ENCODE results near the gene SLC43A2. TPM values are rescaled to one million over a fixed set of nuclear protein-coding genes. Genes with fewer than 3 reads are reported as not detected.

SLC43A2 gene
- total and polyA plus RNA-seq, 2 donors (not counting 1 experiment from before 2014, with no cell fraction given), result 8.4 to 13.7 TPM

DNA sequence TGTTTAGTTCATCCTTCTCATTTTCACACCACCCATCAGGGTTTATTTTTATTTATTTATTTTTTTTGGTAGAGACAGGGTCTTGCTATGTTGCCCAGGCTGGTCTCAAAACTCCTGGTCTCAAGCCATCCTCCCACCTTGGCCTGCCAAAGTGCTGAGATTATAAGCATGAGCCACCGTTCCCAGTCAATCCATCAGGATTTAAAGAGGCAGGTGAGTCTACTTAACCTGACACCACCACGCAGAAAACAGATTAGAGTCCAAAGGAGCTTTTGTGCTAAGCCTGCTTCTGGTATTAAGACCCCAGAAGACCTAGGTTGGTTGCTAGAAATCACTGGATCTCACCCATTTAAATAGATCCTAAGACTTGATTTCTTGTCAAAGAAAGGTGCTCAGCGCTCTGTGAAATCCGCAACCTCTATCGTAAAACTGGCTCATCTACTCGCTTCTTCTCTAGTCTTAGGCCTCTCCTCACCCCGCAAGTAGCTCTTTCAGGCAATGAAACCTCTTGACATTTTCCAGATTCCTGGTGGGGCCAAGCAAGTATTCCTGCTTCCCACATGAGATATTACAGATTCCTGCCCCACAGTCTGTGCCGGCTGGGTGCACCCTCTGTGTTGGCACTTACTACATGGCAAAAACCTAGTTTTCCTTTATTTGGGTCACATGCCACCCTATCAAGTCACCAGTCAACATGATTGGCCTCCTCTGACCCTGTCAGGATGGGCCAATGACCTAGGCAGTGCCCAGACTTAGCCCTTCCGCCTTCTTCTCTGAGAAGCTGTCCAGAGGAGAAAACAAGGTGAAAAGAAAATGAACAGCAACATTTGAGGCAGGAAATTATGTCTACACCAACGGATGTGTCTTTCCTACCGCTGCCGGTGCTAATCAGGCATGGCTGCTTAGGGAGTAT lies 75.0 kb downstream of the SLC43A2 start:
- Histone ChIP-seq H3K4me2 (ENCODE audit: extremely low read depth, insufficient read depth, low read length) (no peak overlapping the region), H3K9me3 (ENCODE audit: control insufficient read depth, insufficient read depth, low read depth, low read length) (no peaks in the 10 kb centered on the region), H3K4me3 (replicated peaks in 1 of 4; ENCODE audit: control extremely low read depth in 1 of 4, insufficient read depth in 1 of 4, low read depth in 3 of 4, low read length in 4 of 4) (no peak overlapping the region), H3K27me3 (ENCODE audit: control insufficient read depth, insufficient read depth, low read length) (no peaks in the 10 kb centered on the region), H3K36me3 (ENCODE audit: control insufficient read depth, insufficient read depth, low read length) (peaks cover 12% of the 10 kb centered on the region), H3K4me1 (ENCODE audit: control insufficient read depth, extremely low read depth, insufficient read depth, low read length) (no peaks in the 10 kb centered on the region), H3K9ac (ENCODE audit: insufficient read depth, low read length) (no peak overlapping the region), H3K79me2 (ENCODE audit: control insufficient read depth, insufficient read depth, low read length) (peaks cover 10% of the 10 kb centered on the region), H4K20me1 (ENCODE audit: control insufficient read depth, extremely low read depth, insufficient read depth, low read length) (no peaks in the 10 kb centered on the region), H3K27ac (ENCODE audit: insufficient read depth, low read length) (no peak overlapping the region), H2AFZ (ENCODE audit: low read length) (no peak overlapping the region)
- TF ChIP-seq, protein P1, sequence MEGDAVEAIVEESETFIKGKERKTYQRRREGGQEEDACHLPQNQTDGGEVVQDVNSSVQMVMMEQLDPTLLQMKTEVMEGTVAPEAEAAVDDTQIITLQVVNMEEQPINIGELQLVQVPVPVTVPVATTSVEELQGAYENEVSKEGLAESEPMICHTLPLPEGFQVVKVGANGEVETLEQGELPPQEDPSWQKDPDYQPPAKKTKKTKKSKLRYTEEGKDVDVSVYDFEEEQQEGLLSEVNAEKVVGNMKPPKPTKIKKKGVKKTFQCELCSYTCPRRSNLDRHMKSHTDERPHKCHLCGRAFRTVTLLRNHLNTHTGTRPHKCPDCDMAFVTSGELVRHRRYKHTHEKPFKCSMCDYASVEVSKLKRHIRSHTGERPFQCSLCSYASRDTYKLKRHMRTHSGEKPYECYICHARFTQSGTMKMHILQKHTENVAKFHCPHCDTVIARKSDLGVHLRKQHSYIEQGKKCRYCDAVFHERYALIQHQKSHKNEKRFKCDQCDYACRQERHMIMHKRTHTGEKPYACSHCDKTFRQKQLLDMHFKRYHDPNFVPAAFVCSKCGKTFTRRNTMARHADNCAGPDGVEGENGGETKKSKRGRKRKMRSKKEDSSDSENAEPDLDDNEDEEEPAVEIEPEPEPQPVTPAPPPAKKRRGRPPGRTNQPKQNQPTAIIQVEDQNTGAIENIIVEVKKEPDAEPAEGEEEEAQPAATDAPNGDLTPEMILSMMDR (conservative IDR thresholded peaks at IDR 0.05 in 1 of 2, IDR thresholded peaks at IDR 0.05 in 1 of 2; ENCODE audit: low read depth in 1 of 2, low read length in 2 of 2), result no peak
- TF ChIP-seq EZH2 (IDR thresholded peaks at IDR 0.05; ENCODE audit: low read length, missing control alignments), result no peak
- no peak for DNase-seq (ENCODE audit: low read depth in 2 of 2)

DNA sequence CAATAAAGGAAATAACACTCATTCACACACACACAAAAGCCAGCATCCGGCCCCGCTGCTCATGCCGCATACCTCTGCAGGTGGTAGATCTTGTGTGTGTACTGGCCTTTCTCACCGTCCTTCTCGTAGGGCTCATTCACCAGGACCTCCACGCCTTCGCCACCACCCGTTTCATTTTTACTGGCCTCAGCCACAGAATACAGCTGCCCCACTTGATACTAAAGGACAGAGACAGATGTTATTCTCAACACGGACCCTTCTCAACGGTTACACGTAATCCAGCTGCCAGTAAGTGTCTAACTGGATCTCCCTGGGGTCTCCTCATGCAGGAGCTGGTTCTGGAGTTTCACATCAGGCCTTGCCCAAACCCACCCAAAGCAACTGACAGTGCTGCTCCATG lies 75.7 kb downstream of the SLC43A2 start:
- TF ChIP-seq EZH2 (IDR thresholded peaks at IDR 0.05; ENCODE audit: low read length, missing control alignments), result no peak
- TF ChIP-seq, protein P1 (conservative IDR thresholded peaks at IDR 0.05 in 1 of 2, IDR thresholded peaks at IDR 0.05 in 1 of 2; ENCODE audit: low read depth in 1 of 2, low read length in 2 of 2), result no peak
- no peak overlapping the region for H2AFZ ChIP-seq (ENCODE audit: low read length)
- H3K27ac ChIP-seq (ENCODE audit: insufficient read depth, low read length), result no peak overlapping the region
- H3K9ac ChIP-seq (ENCODE audit: insufficient read depth, low read length), result no peak overlapping the region
- no peak overlapping the region for H3K4me3 ChIP-seq (replicated peaks in 1 of 4; ENCODE audit: control extremely low read depth in 1 of 4, insufficient read depth in 1 of 4, low read depth in 3 of 4, low read length in 4 of 4)
- H3K27me3 ChIP-seq (ENCODE audit: control insufficient read depth, insufficient read depth, low read length), result no peaks in the 10 kb centered on the region
- H3K9me3 ChIP-seq (ENCODE audit: control insufficient read depth, insufficient read depth, low read depth, low read length), result no peaks in the 10 kb centered on the region
- peaks cover 14% of the 10 kb centered on the region for H3K36me3 ChIP-seq (ENCODE audit: control insufficient read depth, insufficient read depth, low read length)
- H3K4me1 ChIP-seq (ENCODE audit: control insufficient read depth, extremely low read depth, insufficient read depth, low read length), result no peaks in the 10 kb centered on the region
- H4K20me1 ChIP-seq (ENCODE audit: control insufficient read depth, extremely low read depth, insufficient read depth, low read length), result no peaks in the 10 kb centered on the region
- no peak overlapping the region for H3K4me2 ChIP-seq (ENCODE audit: extremely low read depth, insufficient read depth, low read length)
- H3K79me2 ChIP-seq (ENCODE audit: control insufficient read depth, insufficient read depth, low read length), result peaks cover 6% of the 10 kb centered on the region
- DNase-seq (ENCODE audit: low read depth in 2 of 2), result no peak

DNA sequence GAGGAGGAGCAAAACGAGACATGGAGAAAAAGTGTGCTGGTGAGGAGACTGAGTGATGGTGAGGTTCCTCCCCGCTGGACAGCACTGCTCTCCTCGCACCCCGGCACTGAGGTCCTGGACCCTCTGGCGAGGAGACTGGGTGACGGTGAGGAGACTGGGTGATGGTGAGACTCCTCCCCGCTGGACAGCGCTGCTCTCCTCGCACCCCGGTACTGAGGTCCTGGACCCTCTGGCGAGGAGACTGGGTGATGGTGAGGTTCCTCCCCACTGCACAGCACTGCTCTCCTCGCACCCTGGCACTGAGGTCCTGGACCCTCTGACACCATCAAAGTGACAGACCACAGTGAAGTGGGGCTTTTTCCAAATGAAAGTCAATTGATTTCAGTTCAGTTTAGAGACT lies 76.9 kb downstream of the SLC43A2 start:
- Histone ChIP-seq H4K20me1 (ENCODE audit: control insufficient read depth, extremely low read depth, insufficient read depth, low read length) (no peaks in the 10 kb centered on the region), H3K27me3 (ENCODE audit: control insufficient read depth, insufficient read depth, low read length) (no peaks in the 10 kb centered on the region), H3K36me3 (ENCODE audit: control insufficient read depth, insufficient read depth, low read length) (peaks cover 13% of the 10 kb centered on the region), H3K9ac (ENCODE audit: insufficient read depth, low read length) (no peak overlapping the region), H3K4me2 (ENCODE audit: extremely low read depth, insufficient read depth, low read length) (no peak overlapping the region), H3K27ac (ENCODE audit: insufficient read depth, low read length) (no peak overlapping the region), H3K4me1 (ENCODE audit: control insufficient read depth, extremely low read depth, insufficient read depth, low read length) (no peaks in the 10 kb centered on the region), H3K9me3 (ENCODE audit: control insufficient read depth, insufficient read depth, low read depth, low read length) (no peaks in the 10 kb centered on the region), H2AFZ (ENCODE audit: low read length) (no peak overlapping the region), H3K79me2 (ENCODE audit: control insufficient read depth, insufficient read depth, low read length) (peaks cover 5% of the 10 kb centered on the region), H3K4me3 (replicated peaks in 1 of 4; ENCODE audit: control extremely low read depth in 1 of 4, insufficient read depth in 1 of 4, low read depth in 3 of 4, low read length in 4 of 4) (no peak overlapping the region)
- DNase-seq (ENCODE audit: low read depth in 2 of 2), result no peak
- TF ChIP-seq, protein P1 (conservative IDR thresholded peaks at IDR 0.05 in 1 of 2, IDR thresholded peaks at IDR 0.05 in 1 of 2; ENCODE audit: low read depth in 1 of 2, low read length in 2 of 2), result no peak
- TF ChIP-seq EZH2 (IDR thresholded peaks at IDR 0.05; ENCODE audit: low read length, missing control alignments), result no peak
